IMR-90 (cell line): ENCODE data around the gene SLC41A1. TPM values are rescaled to one million over a fixed set of nuclear protein-coding genes. Genes with fewer than 3 reads are reported as not detected.

Experiments used
- ATAC-seq: fragments of 200-7000 bp; cut with Tn5 transposase; 2 replicates; pipeline ENCODE4 v1.9.1; 2020; ENCODE audit warnings: low read depth, mild to moderate bottlenecking, moderate library complexity
- BruUV-seq: library from RNA; stranded (reverse); fragments of 400-500 nt; replicated peaks from 2 replicates; lab custom pipeline; 2021; lab: Mats Ljungman, UMichigan
- CTCF ChIA-PET: fragments of 300-600 bp; formaldehyde crosslinking; extraction: SDS; loops from one replicate; lab custom pipeline; 2021; ENCODE audit warnings: antibody characterized with exemption; lab: Yijun Ruan, JAX
- POLR2A ChIA-PET: fragments of 300-600 bp; sonication (Branson Sonifier 250); formaldehyde crosslinking; loops from one replicate; lab custom pipeline; 2022; ENCODE audit warnings: antibody characterized with exemption; ENCODE audit not compliant: unreplicated experiment; lab: Charles Lee
- DNase-seq: peaks from one replicate; pipeline ENCODE4 v3.0.0; 2013
- H2AFZ ChIP-seq: replicated peaks from 2 replicates; pipeline ENCODE3; 2013; ENCODE audit warnings: low read length, mild to moderate bottlenecking; ENCODE audit not compliant: poor library complexity
- H2AK5ac ChIP-seq: 2 replicates; pipeline ENCODE4 v1.6.1; 2013; ENCODE audit warnings: low read depth, low read length, inconsistent platforms
- H2AK9ac ChIP-seq: replicated peaks from 2 replicates; pipeline ENCODE3; 2013; ENCODE audit warnings: mild to moderate bottlenecking, low read depth, low read length, moderate library complexity; ENCODE audit not compliant: poor library complexity
- H2BK120ac ChIP-seq: 2 replicates; pipeline ENCODE4 v1.6.1; 2013; ENCODE audit warnings: low read depth, low read length, inconsistent platforms
- H2BK15ac ChIP-seq: 3 replicates; pipeline ENCODE4 v1.6.1; 2013; ENCODE audit warnings: low read depth, low read length, inconsistent platforms
- H2BK20ac ChIP-seq: 2 replicates; pipeline ENCODE4 v1.6.1; 2013; ENCODE audit warnings: low read depth, mild to moderate bottlenecking, inconsistent platforms, low read length, moderate library complexity
- H2BK5ac ChIP-seq: 2 replicates; pipeline ENCODE4 v1.6.1; 2013; ENCODE audit warnings: mild to moderate bottlenecking, low read depth, low read length, inconsistent platforms; ENCODE audit not compliant: poor library complexity, severe bottlenecking
- H3K14ac ChIP-seq: replicated peaks from 2 replicates; pipeline ENCODE4 v1.6.1; 2013; ENCODE audit warnings: low read depth, low read length, inconsistent platforms
- H3K18ac ChIP-seq: 2 replicates; pipeline ENCODE4 v1.6.1; 2013; ENCODE audit warnings: low read depth, low read length, control low read depth
- H3K23ac ChIP-seq: 2 replicates; pipeline ENCODE4 v1.6.1; 2013; ENCODE audit warnings: low read depth, low read length, inconsistent platforms
- H3K27ac ChIP-seq: 2 replicates; pipeline ENCODE4 v1.5.1; 2013; ENCODE audit warnings: mild to moderate bottlenecking, control low read depth, low read length; ENCODE audit not compliant: insufficient read depth
- H3K27me3 ChIP-seq: 2 replicates; pipeline ENCODE4 v1.6.1; 2013; ENCODE audit warnings: low read length; ENCODE audit not compliant: control insufficient read depth, insufficient read depth
- H3K36me3 ChIP-seq: 2 replicates; pipeline ENCODE4 v1.6.1; 2013; ENCODE audit warnings: low read length, mixed read lengths; ENCODE audit not compliant: control insufficient read depth, insufficient read depth
- H3K4ac ChIP-seq: 2 replicates; pipeline ENCODE4 v1.6.1; 2013; ENCODE audit warnings: low read depth, low read length, inconsistent platforms
- H3K4me1 ChIP-seq: 2 replicates; pipeline ENCODE4 v1.6.1; 2013; ENCODE audit warnings: low read length, mixed read lengths; ENCODE audit not compliant: control insufficient read depth, insufficient read depth
- H3K4me2 ChIP-seq: 2 replicates; pipeline ENCODE4 v1.6.1; 2013; ENCODE audit warnings: low read depth, mild to moderate bottlenecking, control low read depth, low read length, moderate library complexity
- H3K4me3 ChIP-seq: 2 replicates; pipeline ENCODE4 v1.5.1; 2013; ENCODE audit warnings: low read depth, mild to moderate bottlenecking, control low read depth, low read length, moderate library complexity; ENCODE audit not compliant: insufficient read depth
- H3K56ac ChIP-seq: 2 replicates; pipeline ENCODE4 v1.6.1; 2013; ENCODE audit warnings: low read length, inconsistent platforms; ENCODE audit not compliant: insufficient read depth; ENCODE audit errors: extremely low read depth
- H3K79me1 ChIP-seq, 2 experiments: 2 replicates each; pipeline ENCODE4 v1.6.1; 2013; ENCODE audit warnings: low read length in 2 of 2, inconsistent platforms in 1 of 2, low read depth in 1 of 2
- H3K9ac ChIP-seq: 2 replicates; pipeline ENCODE4 v1.6.1; 2013; ENCODE audit warnings: low read depth, low read length, control low read depth
- H3K9me1 ChIP-seq: 2 replicates; pipeline ENCODE4 v1.6.1; 2013; ENCODE audit warnings: low read length, inconsistent platforms; ENCODE audit not compliant: insufficient read depth
- H3K9me3 ChIP-seq: 2 replicates; pipeline ENCODE4 v1.6.1; 2013; ENCODE audit warnings: low read length; ENCODE audit not compliant: control insufficient read depth, insufficient read depth
- H4K20me1 ChIP-seq: 2 replicates; pipeline ENCODE4 v1.6.1; 2013; ENCODE audit warnings: low read length, inconsistent platforms; ENCODE audit not compliant: insufficient read depth
- H4K5ac ChIP-seq: 2 replicates; pipeline ENCODE4 v1.6.1; 2013; ENCODE audit warnings: mild to moderate bottlenecking, low read depth, low read length, control low read depth
- H4K8ac ChIP-seq, 2 experiments: 2 replicates each; pipeline ENCODE4 v1.6.1; 2013; ENCODE audit warnings: low read depth in 2 of 2, low read length in 2 of 2, control low read depth in 1 of 2, inconsistent platforms in 1 of 2
- H4K91ac ChIP-seq: 2 replicates; pipeline ENCODE4 v1.6.1; 2013; ENCODE audit warnings: low read depth, low read length, inconsistent platforms; ENCODE audit not compliant: insufficient read depth
- BHLHE40 ChIP-seq: fragments of 150-350 bp; IDR thresholded peaks from 2 replicates; pipeline ENCODE4 v1.6.1; 2016; ENCODE audit warnings: mild to moderate bottlenecking, low read depth, low read length
- CEBPB ChIP-seq: IDR thresholded peaks from 2 replicates; pipeline ENCODE4 v1.6.1; 2012; ENCODE audit warnings: low read depth, low read length, improper control_type of control experiment
- CHD1 ChIP-seq: IDR thresholded peaks from 2 replicates; pipeline ENCODE4 v1.6.1; 2012; ENCODE audit warnings: low read depth, low read length, improper control_type of control experiment
- CTCF ChIP-seq: conservative IDR thresholded peaks from 2 replicates; pipeline ENCODE4 v1.5.1; 2012; ENCODE audit warnings: mild to moderate bottlenecking, low read depth, low read length, improper control_type of control experiment
- FOS ChIP-seq: fragments of 150-350 bp; IDR thresholded peaks from 2 replicates; pipeline ENCODE4 v1.6.1; 2016; ENCODE audit warnings: low read depth, low read length
- MAFK ChIP-seq: IDR thresholded peaks from 2 replicates; pipeline ENCODE4 v1.6.1; 2012; ENCODE audit warnings: low read depth, low read length, improper control_type of control experiment
- MAZ ChIP-seq: IDR thresholded peaks from 2 replicates; pipeline ENCODE4 v1.6.1; 2012; ENCODE audit warnings: low read depth, mild to moderate bottlenecking, low read length, improper control_type of control experiment, moderate library complexity, borderline replicate concordance
- MXI1 ChIP-seq: IDR thresholded peaks from 2 replicates; pipeline ENCODE4 v1.6.1; 2012; ENCODE audit warnings: low read depth, mild to moderate bottlenecking, low read length, moderate library complexity, borderline replicate concordance
- NFE2L2 ChIP-seq: fragments of 150-350 bp; IDR thresholded peaks from 2 replicates; pipeline ENCODE4 v1.6.1; 2016; ENCODE audit warnings: low read depth, mild to moderate bottlenecking, low read length
- POLR2A ChIP-seq: IDR thresholded peaks from 2 replicates; pipeline ENCODE4 v1.6.1; 2012; ENCODE audit warnings: mild to moderate bottlenecking, low read depth, low read length
- RCOR1 ChIP-seq: IDR thresholded peaks from 2 replicates; pipeline ENCODE4 v1.6.1; 2012; ENCODE audit warnings: mild to moderate bottlenecking, low read length, improper control_type of control experiment; ENCODE audit not compliant: insufficient replicate concordance
- RFX5 ChIP-seq: IDR thresholded peaks from 2 replicates; pipeline ENCODE4 v1.8.0; 2012; ENCODE audit warnings: low read depth, mild to moderate bottlenecking, low read length, moderate library complexity
- SMC3 ChIP-seq: fragments of 150-350 bp; IDR thresholded peaks from 2 replicates; pipeline ENCODE4 v1.6.1; 2016; ENCODE audit warnings: low read depth, mild to moderate bottlenecking, antibody characterized with exemption, low read length, moderate library complexity
- USF2 ChIP-seq: fragments of 150-350 bp; IDR thresholded peaks from 2 replicates; pipeline ENCODE4 v1.6.1; 2017; ENCODE audit warnings: mild to moderate bottlenecking, antibody characterized with exemption, low read length, low read depth
- WGBS, 2 experiments: methylation state at CpG; one replicate each; pipeline versions ENCODE4 v1.1.5 to v1.1.7; 2013; ENCODE audit warnings: missing lambda C conversion rate in 2 of 2; ENCODE audit not compliant: insufficient read length in 1 of 2; ENCODE audit errors: extremely low coverage in 2 of 2; 5-methylcytosine and 5-hydroxymethylcytosine counted together
- dilution Hi-C: fragments of 300-500 bp; cut with HindIII; formaldehyde crosslinking; loops from one replicate; pipeline ENCODE4 v1.14.3; 2018; ENCODE audit warnings: low sequenced_read_pairs; ENCODE audit not compliant: unreplicated experiment
- in situ Hi-C: fragments of 300-500 bp; cut with MboI; formaldehyde crosslinking; loops from 3 replicates; pipeline ENCODE4 v1.14.3; 2019; ENCODE audit warnings: low sequenced_read_pairs, inconsistent platforms, mixed read lengths
- intact Hi-C: fragments of 100-400 bp; cut with micrococcal nuclease; formaldehyde crosslinking; loops from 2 replicates; pipeline ENCODE4 v1.10.0; 2022
- polyA plus RNA-seq, 3 experiments: library from polyadenylated mRNA; depleted of rRNA; stranded (reverse); fragments of >200 nt; gene quantifications; 2 replicates each; pipeline ENCODE4 v1.2.3, GENCODE V29; 2012; ENCODE audit warnings: low replicate concordance in 1 of 3
- total RNA-seq: library from RNA; depleted of rRNA; stranded (reverse); fragments of >200 nt; gene quantifications from 2 replicates; pipeline ENCODE4 v1.2.3, GENCODE V29; 2012

Gene SLC41A1
- total and polyA plus RNA-seq, 2 of the 4 experiments (the other 2 are of a cell fraction) = 6.3 to 26.3 TPM

GRCh38 chr1:205805082-205805711 is 7.8 kb downstream of the SLC41A1 start:
- ChIA-PET CTCF (interaction anchor here (2.4 kb wide), 1 partner anchor 172 kb away, joined by 6 read pairs; no protein-coding TSS in a partner anchor), POLR2A (no interaction called here)
- Histone ChIP-seq H3K9me1 (peaks cover 9% of the 10 kb centered on the region; the same call in 1 of the 2 replicates), H3K14ac (no peak overlapping the region), H4K91ac (no peak overlapping the region), H2BK15ac (no peak overlapping the region), H3K36me3 (peaks cover 23% of the 10 kb centered on the region), H3K4ac (no peak overlapping the region), H2BK120ac (no peak overlapping the region), H4K5ac (no peak overlapping the region), H3K27ac (no peak overlapping the region), H2BK5ac (no peak overlapping the region), H2AK5ac (no peak overlapping the region), H4K20me1 (0 out of 2 replicates have a peak, but pooled peaks cover 6% of the 10 kb centered on the region), H2AFZ (no peak overlapping the region), H2BK20ac (no peak overlapping the region), H3K9me3 (no peaks in the 10 kb centered on the region), H3K4me2 (no peak overlapping the region), H3K9ac (no peak overlapping the region), H3K4me3 (no peak overlapping the region), H4K8ac (no peak overlapping the region), H3K79me1 (peaks cover 27 to 35% of the 10 kb centered on the region in 2 experiments), H3K27me3 (no peaks in the 10 kb centered on the region), H3K23ac (no peak overlapping the region), H2AK9ac (no peak overlapping the region), H3K56ac (no peak overlapping the region), H3K4me1 (no peaks in the 10 kb centered on the region), H3K18ac (no peak overlapping the region)
- no TSS peak for BruUV-seq
- dilution Hi-C loops (no loop called here), in situ Hi-C loops (no loop called here), intact Hi-C loops (no loop called here)
- DNase-seq (no peak), ATAC-seq (peak; percentile 29; the same call in 1 of the 2 replicates)
- TF ChIP-seq USF2 (no peak), FOS (no peak), NFE2L2 (no peak), BHLHE40 (no peak), MXI1 (no peak), SMC3 (no peak), MAFK (no peak), RFX5 (no peak), CHD1 (no peak), MAZ (no peak), RCOR1 (no peak), CTCF (no peak), POLR2A (no peak), CEBPB (no peak)
- no CpG with 5 or more reads among the region's 5 CpGs for WGBS, 2 experiments
